GM18858 (cell line): ENCODE measurements around the gene RELT.

ENCODE experiments used
- ATAC-seq: cut with Tn5 transposase; IDR thresholded peaks from one replicate; pipeline ENCODE4 v1.9.1; 2021; ENCODE audit not compliant: unreplicated experiment

The RELT gene

DNA sequence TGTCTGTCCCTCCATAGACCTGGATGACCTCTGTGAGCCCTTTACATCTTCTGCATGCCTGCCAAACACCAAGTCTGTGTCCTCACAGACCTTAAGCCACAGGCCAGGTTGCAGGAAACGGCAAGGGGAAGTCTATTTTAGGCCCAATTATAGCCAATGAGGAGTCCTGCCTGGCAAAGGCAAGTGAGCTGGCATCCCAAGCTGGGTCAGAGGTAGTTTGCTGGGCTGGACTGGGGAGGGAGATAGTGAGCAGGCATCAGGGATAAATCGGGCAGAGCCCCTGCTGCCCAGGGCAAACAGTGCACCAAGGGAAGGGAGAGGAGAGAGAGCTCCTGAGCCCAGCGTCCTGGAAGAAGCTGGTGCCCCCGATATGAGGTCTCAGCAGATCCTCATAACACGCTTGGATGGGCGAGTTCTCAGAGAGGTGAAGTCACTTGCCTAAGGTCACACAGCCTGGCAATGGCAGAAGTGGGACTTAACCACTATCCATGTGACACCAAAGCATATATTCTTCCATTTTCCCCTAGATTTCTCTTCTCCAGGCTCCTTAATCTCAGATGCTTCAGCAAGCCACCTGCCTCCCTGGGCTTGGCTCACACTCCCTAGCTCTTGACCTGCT, 3.7 kb upstream of the RELT start:
- ATAC-seq = no peak

DNA sequence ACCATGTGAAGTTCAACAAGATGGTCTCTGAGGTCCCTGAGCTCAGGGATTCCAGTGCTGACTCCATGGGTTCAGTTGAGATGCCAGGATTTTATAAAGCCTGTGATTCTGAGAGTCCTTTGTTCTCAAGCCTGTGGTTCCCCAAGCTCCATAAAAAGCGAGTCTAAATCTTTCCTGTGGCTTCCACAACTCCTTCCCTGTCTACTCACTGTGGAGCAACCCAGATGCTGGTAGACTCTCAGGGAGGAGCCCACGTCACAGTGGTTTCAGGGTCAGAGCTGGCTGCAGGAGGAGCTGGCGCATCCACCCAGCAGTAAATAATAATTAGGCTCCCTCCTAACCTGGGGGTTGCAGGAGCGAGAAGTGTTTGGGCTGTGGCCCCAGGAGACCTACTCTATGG, 2.0 kb upstream of the RELT start:
- ATAC-seq = no peak

DNA sequence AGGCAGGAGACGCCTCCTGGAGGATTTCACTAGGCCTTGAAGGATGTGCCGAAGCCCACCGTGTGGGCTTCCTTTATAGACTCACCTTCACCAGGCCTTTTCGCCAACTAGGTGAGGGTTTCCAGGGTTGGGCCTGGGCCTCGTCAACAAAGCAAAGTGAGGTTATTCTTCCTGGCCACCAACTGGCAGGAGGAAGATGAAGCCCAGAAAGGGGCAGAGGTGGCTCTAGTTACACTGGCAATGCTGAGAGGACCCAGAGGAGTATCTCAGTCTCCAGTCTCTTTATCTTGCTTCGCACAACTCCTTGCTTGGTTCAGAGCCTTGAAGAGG, 404 bp upstream of the RELT start:
- no peak for ATAC-seq

DNA sequence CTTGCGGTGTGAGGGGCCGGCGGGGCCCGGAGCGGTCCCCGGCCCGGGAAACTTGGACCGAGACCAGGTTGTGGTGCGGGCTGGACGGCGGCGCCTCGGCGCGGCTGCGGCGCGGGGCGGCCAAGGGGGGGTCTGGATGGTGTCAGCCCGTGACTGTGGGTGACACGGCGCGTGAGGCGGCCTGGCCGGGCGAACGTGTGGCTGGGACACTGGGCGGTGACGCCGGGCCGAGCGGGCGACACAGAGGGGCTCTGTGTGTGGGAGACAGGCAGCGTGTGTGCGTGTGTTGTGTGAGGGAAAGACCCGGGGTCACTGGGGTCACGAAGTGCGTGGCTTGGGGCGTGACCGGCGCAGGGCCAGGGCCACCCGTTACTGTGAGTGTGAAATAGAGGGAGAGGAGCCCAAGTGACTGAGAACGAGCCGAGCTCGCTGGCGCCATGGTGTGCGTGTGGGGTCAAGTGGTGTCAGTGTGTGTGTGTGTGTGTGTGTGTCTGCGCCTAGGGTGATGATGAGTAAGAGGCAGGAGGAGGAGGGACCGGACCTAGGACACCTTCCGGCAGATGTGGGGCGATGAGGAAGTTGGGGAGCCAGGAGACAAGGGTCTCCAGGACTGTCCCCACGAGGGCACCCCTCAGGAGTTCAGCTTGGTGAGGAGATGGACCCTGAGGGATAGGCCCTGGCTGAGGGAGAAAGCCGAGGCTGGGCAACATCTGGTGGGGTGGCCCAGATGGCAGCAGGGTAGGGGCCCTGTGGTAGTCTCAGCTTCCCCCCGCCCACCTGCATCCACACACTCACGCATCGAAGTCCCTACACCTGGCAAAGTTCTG, 817 bp downstream of the RELT start:
- ATAC-seq = no peak

DNA sequence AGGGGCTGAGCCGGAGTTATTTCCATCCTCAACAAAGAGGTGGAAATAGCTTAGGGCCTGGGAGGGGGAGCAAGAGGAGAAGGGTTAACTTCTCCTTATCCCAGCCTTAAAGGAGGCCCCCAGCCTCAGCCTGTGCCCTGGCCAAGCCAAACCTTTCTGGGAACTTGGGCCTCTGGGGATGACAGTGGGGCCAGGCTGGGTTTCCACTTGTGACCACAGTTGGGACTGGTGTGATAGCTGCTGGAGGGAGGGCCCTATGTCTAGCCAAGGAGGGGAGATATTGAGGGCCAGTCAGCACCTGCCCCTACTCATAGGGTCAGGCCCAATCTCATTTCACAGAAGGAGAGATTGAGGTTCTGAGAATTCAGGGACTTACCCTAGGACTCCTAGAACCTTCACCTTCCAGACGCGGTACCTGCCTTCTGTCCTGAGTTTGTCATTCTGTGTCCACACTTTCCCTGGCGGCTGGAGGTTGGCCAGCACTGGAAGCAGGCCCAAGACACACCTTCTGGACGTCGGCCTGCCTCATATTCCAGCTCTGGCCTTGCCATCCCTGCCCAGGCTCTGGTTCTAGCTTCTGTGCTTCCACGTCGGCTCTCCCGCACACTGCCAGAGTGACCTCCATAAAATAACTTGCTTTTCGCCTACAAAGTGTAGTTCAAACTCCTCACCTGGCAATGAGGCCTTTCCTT, 3.1 kb downstream of the RELT start:
- ATAC-seq = no peak

DNA sequence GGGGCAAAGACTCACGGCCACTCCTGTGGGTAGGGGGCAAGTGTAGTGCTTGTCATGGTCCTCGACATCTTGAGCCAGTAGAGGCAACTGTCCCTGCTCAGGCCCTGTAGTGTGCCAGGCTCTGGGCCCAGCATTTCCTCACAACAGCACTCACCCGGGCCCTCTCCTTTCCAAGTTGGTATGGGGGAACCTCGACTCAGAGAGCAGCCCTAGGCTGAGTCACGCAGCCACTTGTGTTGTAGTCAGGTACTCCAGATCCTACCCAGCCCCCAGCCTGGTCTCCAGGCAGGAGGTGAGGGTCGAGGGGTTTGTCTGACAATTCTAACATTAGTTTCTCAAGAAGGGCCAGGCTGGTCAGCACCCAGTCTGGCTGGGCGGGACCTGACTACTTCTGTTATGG, 4.1 kb downstream of the RELT start:
- ATAC-seq = no peak

DNA sequence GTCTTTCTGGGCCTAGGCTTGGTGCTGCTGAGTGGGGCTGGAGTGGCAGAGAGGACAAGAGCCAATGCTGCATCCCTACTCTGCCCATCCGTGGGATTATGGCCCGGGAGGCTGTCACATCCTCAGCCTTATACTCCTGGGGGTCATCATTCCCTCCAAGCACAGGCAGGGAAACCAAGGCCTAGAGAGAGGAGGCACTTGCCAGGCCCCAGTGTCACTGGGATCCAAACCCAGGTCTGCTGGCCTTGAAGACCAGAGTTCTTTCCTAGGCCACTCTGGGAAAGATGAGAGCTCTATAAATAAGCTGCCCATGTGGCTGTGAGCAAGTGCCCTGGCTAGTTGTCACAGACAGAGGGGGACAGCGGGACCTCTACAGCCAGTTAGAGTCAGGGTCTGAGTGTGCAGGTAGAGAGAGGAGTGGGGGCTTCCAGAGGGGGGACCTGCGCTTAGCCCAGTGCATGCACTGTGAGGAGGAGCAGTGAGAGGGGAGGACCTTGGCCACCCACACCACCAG, 4.8 kb downstream of the RELT start:
- no peak for ATAC-seq

DNA sequence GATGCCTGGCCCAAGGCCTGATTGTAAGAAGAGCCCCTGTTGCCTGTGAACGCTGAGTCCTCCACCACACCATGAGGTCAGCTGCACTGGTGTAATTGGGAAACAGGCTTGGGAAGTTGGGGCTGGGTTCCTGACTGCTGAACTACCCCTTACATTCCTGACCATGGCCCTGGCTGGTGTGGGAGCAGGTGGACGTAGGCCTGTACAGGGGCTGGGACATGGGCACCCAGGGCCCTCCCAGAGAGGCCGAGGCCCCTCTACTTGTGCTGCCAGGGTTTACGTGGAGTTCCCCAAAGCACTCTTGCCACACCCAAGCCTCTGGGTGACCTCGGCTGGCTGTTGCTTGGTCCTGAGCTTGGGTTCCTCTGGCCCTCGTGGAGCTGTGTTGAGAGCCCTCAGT, 5.4 kb downstream of the RELT start:
- no peak for ATAC-seq

DNA sequence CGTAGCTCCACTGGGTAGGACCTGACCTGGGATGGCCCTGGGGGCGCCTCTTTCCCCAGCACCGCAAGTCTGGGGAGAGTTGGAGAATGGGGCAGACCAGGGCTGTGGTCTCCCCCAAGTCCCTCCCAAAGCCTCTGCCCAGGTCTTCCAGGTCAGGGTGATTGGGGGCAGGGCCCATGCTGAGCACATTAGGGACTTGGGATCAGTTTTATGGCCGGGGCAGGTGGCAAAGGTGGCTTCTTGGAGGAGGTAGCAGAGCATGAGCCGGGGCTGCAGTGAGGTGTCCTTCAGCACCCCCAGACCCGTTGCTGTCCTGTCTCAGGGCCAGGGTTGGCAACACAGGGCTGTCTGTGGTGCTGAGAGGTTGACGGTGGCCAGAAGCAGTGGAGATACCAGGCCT, 6.0 kb downstream of the RELT start:
- ATAC-seq = no peak

DNA sequence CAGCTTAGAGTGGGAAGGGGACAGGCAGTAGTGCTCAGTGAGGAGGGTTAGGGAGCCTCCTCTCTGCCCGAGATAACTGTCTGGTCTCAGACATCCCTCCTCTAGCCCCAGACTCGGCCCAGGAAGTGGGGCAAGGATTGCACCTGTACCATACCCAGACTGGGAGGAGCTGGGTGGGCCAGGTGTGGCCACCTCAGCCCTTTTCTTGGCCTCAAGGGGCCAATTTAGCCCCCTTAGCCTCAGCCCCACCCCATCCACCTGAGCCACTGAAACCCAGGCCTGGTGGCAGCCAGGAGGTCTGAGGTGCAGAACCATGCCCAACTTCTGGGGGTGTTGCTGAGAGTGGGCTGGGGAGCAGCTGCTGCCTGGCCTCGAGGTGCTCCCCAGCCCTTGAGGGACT, 6.5 kb downstream of the RELT start:
- ATAC-seq = no peak

DNA sequence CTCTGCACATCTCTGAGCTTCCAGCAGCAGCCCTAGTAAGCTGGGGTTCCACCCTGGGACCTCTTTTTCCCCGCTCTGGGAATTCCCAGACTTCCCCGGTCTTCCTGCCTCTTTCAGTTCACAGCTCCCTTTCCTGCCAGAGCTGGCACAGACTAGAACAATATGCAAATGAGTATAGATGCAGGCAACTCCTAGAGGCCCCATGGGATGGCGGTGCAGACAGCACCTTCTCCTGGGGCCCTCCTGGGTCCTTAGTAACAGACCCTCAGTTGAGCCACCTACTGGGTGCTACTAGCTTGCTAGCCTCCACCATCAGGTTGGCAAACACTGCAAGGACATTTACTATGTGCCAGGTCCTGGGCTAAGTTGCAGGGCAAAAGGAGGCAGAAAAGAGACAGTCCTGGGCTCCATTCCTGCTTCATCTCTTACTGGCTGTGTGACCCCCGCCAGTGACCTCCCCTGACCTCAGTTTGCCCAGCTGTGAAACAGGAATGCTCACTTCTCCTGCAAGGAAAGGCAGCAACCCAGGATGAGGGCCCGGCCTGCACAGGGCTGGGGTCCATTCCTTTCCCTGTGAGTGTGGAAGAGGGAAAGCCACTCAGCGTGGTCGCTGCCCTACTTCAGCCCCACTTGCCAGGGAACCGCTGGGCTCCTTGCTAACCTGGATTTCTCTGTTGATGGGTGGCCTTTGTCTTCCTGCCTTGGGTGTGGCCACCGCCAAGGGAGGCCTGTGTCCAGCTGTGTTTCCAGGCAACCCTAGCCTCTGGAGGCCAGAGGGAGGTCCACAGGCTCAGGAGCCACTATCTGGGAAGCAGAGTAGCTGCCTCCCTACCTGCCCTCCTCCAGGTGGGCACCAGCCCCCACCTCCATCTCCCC, 7.3 kb downstream of the RELT start:
- ATAC-seq = no peak

DNA sequence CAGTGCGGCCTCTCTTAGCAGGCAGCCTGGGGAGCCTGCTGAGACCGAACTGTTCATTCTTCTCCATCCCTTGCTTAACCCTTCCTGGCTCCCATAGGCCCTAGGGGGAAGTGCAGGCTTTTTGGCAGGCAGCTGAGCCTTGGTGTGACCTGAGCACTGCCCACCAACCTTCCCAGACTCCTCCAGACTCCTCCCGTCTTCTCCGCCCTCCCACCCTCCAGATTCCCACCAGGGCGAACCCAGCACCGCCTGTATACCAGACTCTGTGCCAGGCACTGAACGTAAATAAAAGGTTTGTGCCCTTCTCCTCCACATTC, 7.9 kb downstream of the RELT start:
- no peak for ATAC-seq

DNA sequence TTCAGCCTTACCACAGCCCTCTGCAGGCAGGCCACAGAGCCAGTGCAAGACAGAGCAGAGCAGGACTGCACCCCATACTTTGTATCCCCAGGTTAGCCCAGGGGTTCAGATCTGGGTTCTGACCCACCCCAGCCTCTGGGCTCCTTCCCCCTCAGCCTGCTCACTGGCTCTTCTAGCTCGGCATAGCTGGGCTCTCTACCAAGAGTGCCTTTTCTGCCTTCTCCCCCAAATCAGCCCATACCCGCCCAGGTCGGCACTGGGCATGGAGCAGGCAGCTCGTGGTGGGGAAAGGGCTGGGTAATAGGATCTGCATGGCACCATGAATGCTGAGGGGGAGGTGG, 8.3 kb downstream of the RELT start:
- peak; percentile 1 for ATAC-seq

DNA sequence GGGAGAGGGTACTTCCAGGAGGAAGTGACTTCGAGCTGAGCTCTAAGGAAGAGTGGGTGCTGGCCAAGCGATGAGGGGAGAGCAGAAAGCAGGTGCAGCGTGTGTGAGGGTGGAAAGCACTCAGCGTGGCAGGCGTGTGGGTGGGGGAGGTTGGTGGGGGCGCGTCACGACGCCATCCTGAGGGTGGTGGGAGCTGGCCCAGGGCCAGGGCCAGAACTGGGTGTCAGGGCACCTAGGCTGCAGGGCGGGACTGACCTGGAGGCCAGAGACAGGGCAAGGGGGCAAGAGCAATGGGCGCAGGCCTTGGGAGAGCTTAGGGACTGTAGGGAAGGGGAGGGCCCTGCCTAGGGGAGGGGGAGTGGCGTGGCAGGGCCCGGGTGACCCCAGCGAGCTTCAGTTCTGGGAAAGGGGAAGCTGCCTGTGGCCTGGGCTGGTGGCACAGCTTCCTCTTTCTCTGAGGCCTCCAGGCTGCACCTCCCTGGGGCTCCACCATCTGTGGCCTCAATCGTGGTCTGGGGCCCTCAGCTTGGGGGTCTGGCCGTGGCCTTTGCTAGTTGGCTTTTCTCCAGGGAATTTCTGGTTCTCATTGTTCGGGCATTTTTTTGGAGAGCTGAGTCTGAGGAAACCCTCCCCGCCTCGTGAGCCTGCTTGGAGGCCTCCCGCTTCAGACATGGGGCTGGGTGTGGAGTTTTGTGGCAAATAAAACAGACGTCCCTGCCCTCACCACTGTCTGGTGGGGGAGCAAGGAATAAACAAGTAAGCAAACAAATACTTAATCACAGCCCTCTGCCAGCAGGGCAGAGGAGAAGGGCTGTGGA, 8.9 kb downstream of the RELT start:
- ATAC-seq = peak; percentile 40

DNA sequence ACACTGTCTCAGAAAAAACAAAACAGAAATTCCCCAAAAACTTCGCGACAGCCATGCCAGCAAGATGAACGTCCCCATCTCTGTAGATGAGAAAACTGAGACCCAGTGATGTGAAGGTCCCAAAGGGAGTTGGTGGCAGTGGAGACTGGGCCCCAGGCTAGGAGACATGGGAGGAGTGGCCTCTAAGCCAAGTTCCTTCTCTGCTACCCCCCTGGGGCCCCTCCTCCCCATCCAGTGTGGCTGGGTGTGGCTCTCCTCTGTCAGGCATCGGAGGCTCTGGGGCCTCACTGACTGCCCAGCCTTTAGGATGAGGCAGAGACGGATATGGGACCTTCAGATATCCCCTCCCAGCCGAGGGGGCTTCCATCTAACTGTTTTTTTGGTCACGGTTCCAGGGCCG, 9.8 kb downstream of the RELT start:
- no peak for ATAC-seq

DNA sequence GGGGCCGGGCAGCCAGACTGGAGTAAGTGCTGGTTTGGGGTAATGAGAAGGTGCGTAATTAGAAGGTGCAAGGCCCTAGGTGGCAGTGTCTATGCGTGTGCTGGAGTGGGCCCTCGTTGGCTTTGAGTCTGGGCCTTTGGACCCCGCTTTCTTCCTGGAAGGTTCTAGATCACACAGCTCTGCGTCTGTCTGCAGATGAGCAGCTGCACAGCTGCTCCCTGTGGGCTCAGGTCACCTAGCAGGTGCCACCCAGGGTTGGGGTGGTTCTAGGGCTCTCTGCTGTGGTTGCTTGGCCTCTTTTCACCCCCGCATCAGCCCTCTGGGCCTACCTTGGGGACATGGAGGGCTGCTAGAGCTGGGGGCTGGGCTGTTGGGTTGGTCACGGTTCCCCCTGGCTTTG, 10.3 kb downstream of the RELT start:
- no peak for ATAC-seq

DNA sequence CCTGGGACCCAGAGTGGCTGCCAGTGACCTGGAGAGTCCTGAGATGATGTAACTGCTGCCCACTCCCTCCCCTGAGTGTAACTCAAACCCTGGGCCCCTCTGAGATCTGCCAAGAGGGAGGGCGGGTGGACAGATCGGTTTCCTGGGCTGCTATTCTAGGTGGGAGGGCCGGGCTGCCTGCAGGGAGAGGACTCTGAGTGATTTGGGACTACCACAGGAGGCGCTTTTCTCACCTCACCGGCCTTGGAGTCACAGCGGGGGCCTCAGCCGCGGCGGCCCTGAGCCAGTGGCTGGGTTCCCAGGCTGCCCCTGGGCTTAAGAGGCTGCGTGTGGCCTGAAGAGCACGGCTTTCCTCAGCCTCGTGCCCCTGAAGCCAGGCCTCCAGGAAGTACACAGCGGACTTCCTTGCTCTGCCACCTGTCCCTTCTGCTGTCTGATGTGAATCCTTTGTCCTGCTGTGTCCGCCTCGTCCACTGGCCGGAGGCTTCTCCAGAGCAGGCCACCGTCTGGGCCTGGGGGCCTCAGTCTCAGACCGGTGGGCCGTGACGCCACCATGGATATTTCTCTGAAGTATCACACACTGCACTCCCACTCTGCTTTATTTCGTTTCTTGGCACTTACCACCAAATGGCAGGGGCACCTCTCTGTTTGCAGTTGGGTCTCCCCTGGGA, 11.5 kb downstream of the RELT start:
- no peak for ATAC-seq

DNA sequence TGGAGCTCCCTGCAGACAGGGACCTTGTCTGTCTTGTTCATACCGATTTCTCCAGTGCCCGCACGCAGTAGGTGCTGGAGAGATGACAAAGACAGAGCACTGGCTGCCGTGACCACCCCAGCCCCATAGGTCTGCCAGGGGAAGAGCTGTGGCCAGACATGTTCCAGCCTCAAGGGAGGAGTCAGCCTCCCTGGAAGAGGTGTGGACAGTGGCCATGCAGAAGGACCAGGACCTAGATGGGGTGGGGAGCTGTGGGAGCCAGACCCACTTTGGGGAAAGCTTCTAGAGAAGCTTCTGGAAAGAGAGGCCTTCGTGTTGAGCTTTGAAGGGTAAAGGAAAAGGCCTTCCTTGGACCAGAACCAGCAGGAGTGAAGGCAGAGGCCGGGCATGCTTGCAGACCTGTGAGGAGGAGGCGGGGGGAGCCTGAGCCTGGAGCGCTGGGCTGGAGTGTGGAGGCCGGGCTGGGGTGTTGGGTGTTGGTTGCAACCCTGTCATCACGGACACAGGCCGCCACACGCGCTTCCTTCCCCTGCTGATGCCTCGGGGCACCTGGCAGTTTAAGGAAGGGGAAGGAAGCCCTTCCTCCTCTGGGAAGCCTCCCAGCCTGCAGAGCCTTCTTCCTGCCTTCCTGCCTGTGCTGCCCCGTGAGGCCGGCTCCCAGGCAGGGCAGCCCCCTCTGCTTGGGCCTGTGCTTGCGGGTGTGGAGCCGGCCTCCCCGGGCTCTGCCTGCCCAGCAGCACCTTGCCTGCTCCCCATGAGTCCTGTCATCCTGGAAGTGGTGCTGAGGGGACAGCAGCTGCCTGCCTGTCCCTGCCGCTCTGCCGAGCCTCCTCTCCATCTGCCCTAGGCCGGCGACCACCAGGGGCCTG, 12.3 kb downstream of the RELT start:
- ATAC-seq = no peak

DNA sequence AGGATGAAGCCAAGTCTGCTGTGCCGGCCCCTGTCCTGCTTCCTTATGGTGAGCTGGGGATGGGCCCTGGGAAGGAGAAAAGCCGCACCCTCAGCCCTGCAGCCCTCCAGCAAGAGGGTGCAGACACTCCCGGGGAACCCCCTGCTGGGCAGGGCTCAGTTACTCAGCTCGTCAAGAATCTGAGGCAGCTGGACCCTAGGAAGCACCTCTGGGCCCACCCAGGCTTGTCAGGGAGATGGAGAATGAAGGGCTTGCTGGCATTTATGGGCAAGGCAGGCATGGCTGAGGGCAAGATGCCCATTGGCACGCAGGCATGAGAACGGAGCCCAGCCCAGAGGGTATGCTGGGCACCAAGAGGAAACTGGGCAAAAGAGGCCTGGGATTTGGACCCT, 12.9 kb downstream of the RELT start:
- no peak for ATAC-seq
